Osteoblast (primary cell): ENCODE results near the gene BRCA1. TPM values are rescaled to one million over a fixed set of nuclear protein-coding genes. Genes with fewer than 3 reads are reported as not detected.

Source experiments
- DNase-seq: peaks from one replicate; pipeline ENCODE4 v3.0.0; 2011; ENCODE audit warnings: low spot score, mixed read lengths; ENCODE audit not compliant: insufficient read length; ENCODE audit errors: missing footprints
- H2AFZ ChIP-seq: 2 replicates; pipeline ENCODE4 v1.6.0; 2011; ENCODE audit warnings: mild to moderate bottlenecking, low read length
- H3K27ac ChIP-seq: 2 replicates; pipeline ENCODE4 v1.5.1; 2011; ENCODE audit warnings: mild to moderate bottlenecking, low read depth, low read length, moderate library complexity
- H3K27me3 ChIP-seq: 2 replicates; pipeline ENCODE4 v1.6.0; 2012; ENCODE audit warnings: mild to moderate bottlenecking, control low read depth, inconsistent platforms, low read length, moderate library complexity; ENCODE audit not compliant: insufficient read depth
- H3K36me3 ChIP-seq: 2 replicates; pipeline ENCODE4 v1.5.1; 2011; ENCODE audit warnings: mild to moderate bottlenecking, low read length, control low read depth, moderate library complexity; ENCODE audit not compliant: insufficient read depth
- H3K4me1 ChIP-seq: 2 replicates; pipeline ENCODE4 v1.5.1; 2011; ENCODE audit warnings: mild to moderate bottlenecking, low read length, control low read depth, moderate library complexity; ENCODE audit not compliant: insufficient read depth
- H3K4me2 ChIP-seq: 2 replicates; pipeline ENCODE4 v1.6.0; 2011; ENCODE audit warnings: mild to moderate bottlenecking, low read length; ENCODE audit not compliant: insufficient read depth
- H3K4me3 ChIP-seq: fragments of 200-600 bp; sonication (generic); 3 replicates; pipeline ENCODE4 v1.5.1; 2012; ENCODE audit warnings: mild to moderate bottlenecking, low read length, inconsistent platforms; ENCODE audit not compliant: insufficient read depth
- H3K79me2 ChIP-seq: 2 replicates; pipeline ENCODE4 v1.6.0; 2012; ENCODE audit warnings: mild to moderate bottlenecking, low read length, control low read depth, inconsistent platforms; ENCODE audit not compliant: insufficient read depth
- H3K9me3 ChIP-seq: 2 replicates; pipeline ENCODE4 v1.5.1; 2011; ENCODE audit warnings: low read depth, low read length, control low read depth
- H4K20me1 ChIP-seq: 2 replicates; pipeline ENCODE4 v1.6.0; 2012; ENCODE audit warnings: mild to moderate bottlenecking, low read length, control low read depth; ENCODE audit not compliant: insufficient read depth
- CTCF ChIP-seq: IDR thresholded peaks from 2 replicates; pipeline ENCODE4 v1.5.1; 2011; ENCODE audit warnings: mild to moderate bottlenecking, low read depth, low read length, moderate library complexity; ENCODE audit errors: extremely low read depth
- total RNA-seq: library from RNA; depleted of rRNA; stranded (reverse); fragments of >200 nt; gene quantifications from 2 replicates; pipeline ENCODE4 v1.2.3, GENCODE V29; 2012

BRCA1 gene
- total RNA-seq, 1 donor: 5.4 TPM

GRCh38 chr17:43021741-43022512 lies 103.2 kb downstream of the BRCA1 start, which contains the start of gene VAT1:
Gene VAT1, minus strand, starts transcription at chr17:43022385. Its CDS starts 63 bp downstream, at chr17:43022322.
- peak within 1 kb of the TSS; percentile 100 for H3K4me3 ChIP-seq
- peaks cover 48% of the 10 kb centered on the region for H3K79me2 ChIP-seq
- no peaks in the 10 kb centered on the region for H3K9me3 ChIP-seq
- no peaks in the 10 kb centered on the region for H3K27me3 ChIP-seq
- H3K27ac ChIP-seq: peak within 1 kb of the TSS; percentile 77
- DNase-seq: peak; percentile 99
- H4K20me1 ChIP-seq: peaks cover 21% of the 10 kb centered on the region
- H2AFZ ChIP-seq: peak within 1 kb of the TSS; percentile 88
- H3K4me2 ChIP-seq: peak within 1 kb of the TSS; percentile 90
- TF ChIP-seq CTCF: no peak
- peaks cover 20% of the 10 kb centered on the region for H3K36me3 ChIP-seq
- H3K4me1 ChIP-seq: peaks cover 27% of the 10 kb centered on the region

GRCh38 chr17:43020789-43021740 lies 104.1 kb downstream of the BRCA1 start:
- Histone ChIP-seq H4K20me1 (peaks cover 26% of the 10 kb centered on the region), H3K79me2 (peaks cover 55% of the 10 kb centered on the region), H3K9me3 (no peaks in the 10 kb centered on the region), H3K4me1 (peaks cover 27% of the 10 kb centered on the region), H3K36me3 (peaks cover 24% of the 10 kb centered on the region), H3K4me3 (peak overlapping the region; percentile 100), H3K4me2 (peak overlapping the region; percentile 90), H3K27me3 (no peaks in the 10 kb centered on the region), H3K27ac (peak overlapping the region; percentile 77), H2AFZ (peak overlapping the region; percentile 88)
- peak; percentile 97 for DNase-seq
- no peak for TF ChIP-seq CTCF

DNA sequence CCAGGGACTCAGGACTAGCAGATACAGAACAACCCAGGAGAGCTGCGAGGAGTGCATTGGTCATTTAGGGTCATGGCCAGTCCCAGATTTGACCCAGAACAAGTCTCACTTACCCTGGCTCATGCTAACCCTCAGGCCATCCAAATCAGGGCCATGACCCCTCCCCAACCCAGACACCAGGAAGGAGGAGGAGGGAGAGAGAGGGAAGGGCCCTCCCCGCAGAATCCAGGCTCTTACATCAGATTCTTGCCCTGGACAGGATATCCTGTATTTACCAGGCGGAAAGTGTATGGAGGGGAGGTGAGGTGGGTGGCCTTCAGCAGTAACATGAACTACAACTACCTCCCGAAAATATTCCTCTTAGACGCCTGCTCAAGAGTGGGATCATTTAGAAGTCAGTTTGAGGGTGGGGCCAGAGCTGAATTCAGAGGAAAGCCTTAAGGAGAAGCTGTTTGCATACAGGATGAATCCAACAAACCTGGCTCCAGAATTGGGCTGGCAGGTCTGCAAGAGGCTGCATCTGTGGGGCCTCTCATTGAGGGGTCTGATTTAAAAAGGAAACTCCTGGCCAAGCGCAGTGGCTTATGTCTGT lies 105.0 kb downstream of the BRCA1 start:
- Histone ChIP-seq H4K20me1 (peaks cover 26% of the 10 kb centered on the region), H3K4me3 (peak overlapping the region; percentile 16), H2AFZ (no peak overlapping the region), H3K27ac (peak overlapping the region; percentile 20), H3K36me3 (peaks cover 31% of the 10 kb centered on the region), H3K4me2 (peak overlapping the region; percentile 41), H3K4me1 (peaks cover 30% of the 10 kb centered on the region), H3K9me3 (no peaks in the 10 kb centered on the region), H3K79me2 (peaks cover 65% of the 10 kb centered on the region), H3K27me3 (no peaks in the 10 kb centered on the region)
- no peak for TF ChIP-seq CTCF
- DNase-seq: peak; percentile 61
